HG02678 (cell line): ENCODE data around the gene MAPK10.
"Not testable (repeated sequence)": the region's sequence is repeated elsewhere in the genome, so short reads cannot be mapped to it uniquely, and the experiment has no call there.

ENCODE experiments used
- ATAC-seq: cut with Tn5 transposase; IDR thresholded peaks from one replicate; pipeline ENCODE4 v1.9.1; 2021; ENCODE audit warnings: mild to moderate bottlenecking, moderate library complexity; ENCODE audit not compliant: unreplicated experiment

MAPK10 gene

GRCh38 chr4:86218746-86219473 is 140.9 kb downstream of the MAPK10 start:
- ATAC-seq: no peak

- ATAC-seq: no peak
These were observed 156.7 kb downstream of the MAPK10 start for GRCh38 chr4:86203176-86203575.

DNA sequence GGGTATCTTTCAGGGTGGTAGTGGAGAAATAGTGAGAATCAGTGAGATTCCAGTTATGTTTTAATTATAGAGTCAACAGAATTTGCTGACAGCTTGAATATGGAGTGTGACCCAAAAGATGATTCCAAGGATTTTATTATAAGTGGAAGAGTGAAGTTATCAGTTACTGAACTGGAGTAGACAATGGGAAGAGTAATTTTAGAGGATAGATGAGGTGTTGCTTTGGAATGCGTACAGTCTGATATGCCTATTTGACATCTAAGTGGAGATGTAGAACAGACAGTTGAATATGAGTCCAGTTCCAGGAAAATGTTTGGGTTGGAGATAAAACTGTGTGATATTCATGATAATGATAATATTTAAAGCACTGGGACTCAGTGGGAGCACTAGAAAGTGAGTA is 174.2 kb downstream of the MAPK10 start:
- no peak for ATAC-seq

- no peak for ATAC-seq
These were observed 175.0 kb downstream of the MAPK10 start for GRCh38 chr4:86184901-86185285.

GRCh38 chr4:86184216-86184900 is 175.5 kb downstream of the MAPK10 start:
- ATAC-seq: no peak

- ATAC-seq: no peak
These were observed 178.3 kb downstream of the MAPK10 start for GRCh38 chr4:86181585-86181984.

DNA sequence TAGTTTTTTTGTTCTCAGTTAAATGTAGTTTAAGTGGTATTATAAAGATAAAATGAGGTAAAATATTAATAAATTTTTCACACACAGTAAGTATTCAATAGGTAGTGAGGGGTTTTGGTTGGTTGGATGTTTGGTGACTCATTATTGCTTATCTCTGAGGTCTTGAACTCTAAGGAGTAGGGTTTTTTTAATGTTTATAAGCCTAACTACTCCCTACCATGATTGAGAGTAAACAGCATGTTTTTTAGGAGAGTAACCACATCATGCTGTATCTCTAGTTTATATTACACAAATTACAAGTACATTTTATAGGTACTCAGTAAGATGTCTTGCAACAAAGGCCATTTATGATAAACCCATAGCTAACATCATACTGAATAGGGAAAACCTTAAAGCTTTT is 181.6 kb downstream of the MAPK10 start:
- no peak for ATAC-seq

DNA sequence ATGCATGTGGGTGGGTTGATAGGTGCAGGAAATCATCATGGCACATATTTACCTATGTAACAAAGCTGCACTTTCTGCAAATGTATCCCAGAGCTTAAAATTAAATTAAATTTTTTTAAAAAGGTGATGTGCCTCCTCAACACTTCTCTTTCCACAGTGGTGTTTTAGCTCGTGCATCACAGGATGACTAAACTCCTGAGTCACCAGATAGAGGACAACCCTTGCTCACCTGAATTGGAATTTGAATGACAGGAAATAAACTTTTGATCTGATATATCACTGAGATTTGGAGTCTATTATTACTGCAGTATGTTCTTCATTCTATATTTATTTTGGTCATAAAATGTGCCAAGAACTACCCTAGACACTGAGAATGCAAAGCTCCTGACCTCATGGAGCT is 185.3 kb downstream of the MAPK10 start:
- no peak for ATAC-seq

DNA sequence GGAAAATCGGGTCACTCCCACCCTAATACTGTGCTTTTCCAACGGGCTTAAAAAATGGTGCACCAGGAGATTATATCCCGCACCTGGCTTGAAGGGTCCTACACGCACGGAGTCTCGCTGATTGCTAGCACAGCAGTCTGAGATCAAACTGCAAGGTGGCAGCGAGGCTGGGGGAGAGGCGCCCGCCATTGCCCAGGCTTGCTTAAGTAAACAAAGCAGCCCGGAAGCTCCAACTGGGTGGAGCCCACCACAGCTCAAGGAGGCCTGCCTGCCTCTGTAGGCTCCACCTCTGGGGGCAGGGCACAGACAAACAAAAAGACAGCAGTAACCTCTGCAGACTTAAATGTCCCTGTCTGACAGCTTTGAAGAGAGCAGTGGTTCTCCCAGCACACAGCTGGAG is 191.5 kb downstream of the MAPK10 start:
- ATAC-seq: not testable (repeated sequence)

GRCh38 chr4:86160426-86160825 is 199.4 kb downstream of the MAPK10 start:
- no peak for ATAC-seq

DNA sequence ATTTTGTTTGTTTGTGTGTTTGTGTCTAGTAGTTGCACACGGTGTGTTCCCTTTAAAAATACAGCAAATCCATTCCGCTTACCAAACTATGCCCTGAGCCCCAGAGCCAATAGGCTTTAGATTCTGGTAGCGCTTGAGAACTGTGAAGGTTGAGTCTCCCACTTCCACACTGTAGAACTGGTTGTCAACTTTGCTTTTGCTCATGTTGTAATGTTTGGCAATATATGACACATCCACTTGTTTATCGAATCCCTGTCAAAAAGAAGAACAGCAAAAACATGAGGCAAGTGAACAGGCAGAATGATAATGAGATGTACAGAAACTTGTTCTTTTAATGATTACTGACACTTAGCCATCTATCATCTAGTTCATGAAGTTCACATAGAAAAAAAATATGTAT is 200.6 kb downstream of the MAPK10 start:
- ATAC-seq: no peak

- ATAC-seq: no peak
These were observed 203.3 kb downstream of the MAPK10 start for GRCh38 chr4:86156531-86156930.

- no peak for ATAC-seq
These were observed 204.1 kb downstream of the MAPK10 start for GRCh38 chr4:86155766-86156165.

- no peak for ATAC-seq
These were observed 207.4 kb downstream of the MAPK10 start for GRCh38 chr4:86152454-86152853.

DNA sequence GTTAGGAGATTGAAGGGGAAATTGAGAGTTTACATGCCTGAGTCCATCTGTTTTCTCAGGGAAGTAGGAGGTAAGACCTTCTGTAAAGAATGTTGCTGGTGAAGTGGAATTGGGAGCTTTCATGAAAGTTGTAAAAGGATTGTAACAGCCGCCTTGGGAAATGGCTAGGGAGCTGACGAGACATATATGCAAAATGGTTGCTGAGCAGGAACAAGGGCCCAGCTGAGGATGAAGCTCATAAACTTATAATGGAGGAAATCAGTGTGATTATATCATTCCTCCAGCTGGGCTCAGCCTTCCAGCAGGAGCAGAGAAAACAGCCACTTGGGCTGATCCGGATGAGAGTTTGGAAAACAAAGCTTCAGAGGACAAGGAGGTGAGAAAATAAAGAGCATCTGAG is 208.7 kb downstream of the MAPK10 start:
- ATAC-seq: no peak

- no peak for ATAC-seq
These were observed 218.7 kb downstream of the MAPK10 start for GRCh38 chr4:86141161-86141560.

- ATAC-seq: no peak
These were observed 227.4 kb downstream of the MAPK10 start for GRCh38 chr4:86132468-86132867.

DNA sequence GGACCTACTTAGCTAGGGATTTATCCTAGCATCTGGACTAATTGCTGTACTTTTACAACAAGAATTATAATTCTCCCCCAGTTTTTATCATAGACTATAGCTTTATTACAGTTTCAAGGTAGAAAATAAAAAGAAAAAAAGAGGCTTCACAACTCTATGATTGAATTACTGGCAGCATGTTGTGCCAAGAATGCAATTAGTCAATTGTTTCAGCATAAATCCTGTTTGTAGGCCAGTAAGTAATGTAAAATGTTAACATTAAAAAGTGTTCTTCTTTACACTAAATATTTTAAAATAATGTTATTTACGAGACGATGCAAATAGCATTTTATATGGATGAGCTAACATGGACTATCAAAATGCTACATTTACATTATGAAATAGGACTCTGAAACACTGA is 228.4 kb downstream of the MAPK10 start:
- ATAC-seq: no peak

DNA sequence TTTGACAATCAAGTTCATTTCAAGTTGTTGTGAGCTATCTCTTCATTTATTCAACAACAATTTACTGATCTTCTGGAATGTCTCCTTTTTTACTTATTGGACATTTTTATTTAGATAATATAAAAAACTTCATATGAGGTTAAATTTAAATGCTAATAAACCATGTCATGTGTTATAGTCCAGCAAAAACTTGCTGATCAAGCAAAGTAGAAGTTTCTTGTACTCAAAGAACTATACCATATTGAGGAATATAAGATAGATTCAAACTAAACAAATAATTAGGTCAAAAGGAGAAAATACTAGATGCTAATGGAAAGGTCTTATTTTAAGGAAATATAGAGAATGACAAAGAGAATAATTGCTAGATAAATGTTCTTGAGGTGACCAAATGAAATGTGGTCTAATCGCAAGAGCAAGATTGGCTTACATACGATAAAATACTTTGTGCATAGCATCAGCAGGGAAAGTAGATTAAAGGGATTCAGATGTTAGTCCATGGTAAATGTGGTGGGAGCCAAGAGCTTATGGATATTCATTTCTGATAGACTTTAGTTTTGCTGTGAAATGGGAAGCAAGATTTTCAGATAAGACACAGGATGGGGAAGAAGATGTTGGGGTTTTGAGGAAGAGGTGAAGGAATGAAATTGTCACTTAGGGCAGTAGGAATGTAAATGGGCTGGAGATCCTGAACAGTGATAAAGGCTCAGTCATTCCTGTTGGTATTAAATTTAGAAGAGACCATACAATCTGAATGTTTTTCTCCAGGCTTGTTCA is 229.5 kb downstream of the MAPK10 start:
- ATAC-seq: no peak

GRCh38 chr4:86129546-86129945 is 230.3 kb downstream of the MAPK10 start:
- no peak for ATAC-seq

DNA sequence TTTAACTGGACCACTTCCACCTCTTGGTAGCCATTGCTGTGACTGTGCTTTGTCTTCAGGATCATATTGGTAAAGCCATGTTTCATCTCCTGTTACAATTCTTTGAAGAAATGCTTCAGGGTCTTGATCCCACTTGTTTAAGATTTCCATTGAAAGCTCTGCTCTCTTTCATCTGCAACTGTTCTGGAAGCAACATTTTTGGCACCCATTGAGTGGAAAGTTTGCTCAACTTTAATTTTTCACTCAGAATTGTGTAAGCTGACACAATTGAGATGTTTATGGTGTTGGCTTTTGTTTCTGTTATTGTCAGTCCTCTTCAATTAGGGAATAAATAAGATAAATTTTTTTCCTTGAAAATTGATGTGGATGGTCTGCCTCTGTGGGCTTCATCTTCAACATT is 237.4 kb downstream of the MAPK10 start:
- no peak for ATAC-seq

- no peak for ATAC-seq
These were observed 241.1 kb downstream of the MAPK10 start for GRCh38 chr4:86118711-86119110.
